ENCODE measurements around the gene KCNK3.
"Not testable (repeated sequence)": the region's sequence is repeated elsewhere in the genome, so short reads cannot be mapped to it uniquely, and the experiment has no call there.

DNA sequence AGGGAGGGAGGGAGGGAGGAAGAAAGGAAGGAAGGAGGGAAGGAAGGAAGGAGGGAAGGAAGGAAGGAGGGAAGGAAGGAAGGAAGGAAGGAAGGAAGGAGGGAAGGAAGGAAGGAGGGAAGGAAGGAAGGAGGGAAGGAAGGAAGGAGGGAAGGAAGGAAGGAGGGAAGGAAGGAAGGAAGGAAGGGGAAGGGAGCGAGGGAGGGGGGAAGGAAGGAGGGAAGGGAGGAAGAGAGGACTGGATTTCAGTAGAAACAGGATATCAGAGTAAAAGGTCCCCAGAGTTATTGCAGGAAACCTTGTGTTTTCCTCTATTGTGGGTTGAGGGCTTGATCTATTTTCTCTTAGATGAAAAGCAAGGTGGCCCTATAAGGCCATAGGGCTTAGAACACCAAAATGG, 37.4 kb upstream of the KCNK3 start:
- TF ChIP-seq, protein P1, sequence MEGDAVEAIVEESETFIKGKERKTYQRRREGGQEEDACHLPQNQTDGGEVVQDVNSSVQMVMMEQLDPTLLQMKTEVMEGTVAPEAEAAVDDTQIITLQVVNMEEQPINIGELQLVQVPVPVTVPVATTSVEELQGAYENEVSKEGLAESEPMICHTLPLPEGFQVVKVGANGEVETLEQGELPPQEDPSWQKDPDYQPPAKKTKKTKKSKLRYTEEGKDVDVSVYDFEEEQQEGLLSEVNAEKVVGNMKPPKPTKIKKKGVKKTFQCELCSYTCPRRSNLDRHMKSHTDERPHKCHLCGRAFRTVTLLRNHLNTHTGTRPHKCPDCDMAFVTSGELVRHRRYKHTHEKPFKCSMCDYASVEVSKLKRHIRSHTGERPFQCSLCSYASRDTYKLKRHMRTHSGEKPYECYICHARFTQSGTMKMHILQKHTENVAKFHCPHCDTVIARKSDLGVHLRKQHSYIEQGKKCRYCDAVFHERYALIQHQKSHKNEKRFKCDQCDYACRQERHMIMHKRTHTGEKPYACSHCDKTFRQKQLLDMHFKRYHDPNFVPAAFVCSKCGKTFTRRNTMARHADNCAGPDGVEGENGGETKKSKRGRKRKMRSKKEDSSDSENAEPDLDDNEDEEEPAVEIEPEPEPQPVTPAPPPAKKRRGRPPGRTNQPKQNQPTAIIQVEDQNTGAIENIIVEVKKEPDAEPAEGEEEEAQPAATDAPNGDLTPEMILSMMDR (IDR thresholded peaks at IDR 0.05), result not testable (repeated sequence)
- not testable (repeated sequence) for TF ChIP-seq POLR2AphosphoS5 (IDR thresholded peaks at IDR 0.05); POLR2A (IDR thresholded peaks at IDR 0.05; ENCODE audit: low read depth); EP300 (IDR thresholded peaks at IDR 0.05)
